Measurements from ENCODE around the gene SEC16A.

SEC16A gene

GRCh38 chr9:136441681-136442245 lies 41.1 kb downstream of the SEC16A start:
- no peak for DNase-seq (ENCODE audit: low read depth in 2 of 2, low spot score in 1 of 2)

- DNase-seq (ENCODE audit: low read depth in 2 of 2, low spot score in 1 of 2), result no peak
These were observed 41.6 kb downstream of the SEC16A start for GRCh38 chr9:136441191-136441680.

GRCh38 chr9:136439481-136440408 lies 43.1 kb downstream of the SEC16A start, which contains the start of gene INPP5E:
Gene INPP5E (minus strand): TSS chr9:136439845. CDS start chr9:136439419, 426 bp downstream.
- peak; percentile 62 to 66 for DNase-seq (ENCODE audit: low read depth in 2 of 2, low spot score in 1 of 2)

GRCh38 chr9:136438548-136439480 lies 44.0 kb downstream of the SEC16A start:
- peak in 1 of 2 donors; percentile 25 for DNase-seq (ENCODE audit: low read depth in 2 of 2, low spot score in 1 of 2)

GRCh38 chr9:136437839-136438547 lies 44.8 kb downstream of the SEC16A start:
- no peak for DNase-seq (ENCODE audit: low read depth in 2 of 2, low spot score in 1 of 2)

- DNase-seq (ENCODE audit: low read depth in 2 of 2, low spot score in 1 of 2), result no peak
These were observed 45.4 kb downstream of the SEC16A start for GRCh38 chr9:136437430-136437829.

- no peak for DNase-seq (ENCODE audit: low read depth in 2 of 2, low spot score in 1 of 2)
These were observed 46.7 kb downstream of the SEC16A start for GRCh38 chr9:136436055-136436634.

- DNase-seq (ENCODE audit: low read depth in 2 of 2, low spot score in 1 of 2), result no peak
These were observed 48.2 kb downstream of the SEC16A start for GRCh38 chr9:136434580-136435169.

- DNase-seq (ENCODE audit: low read depth in 2 of 2, low spot score in 1 of 2), result no peak
These were observed 48.8 kb downstream of the SEC16A start for GRCh38 chr9:136433849-136434579.

GRCh38 chr9:136433043-136433715 lies 49.7 kb downstream of the SEC16A start:
- DNase-seq (ENCODE audit: low read depth in 2 of 2, low spot score in 1 of 2), result no peak

GRCh38 chr9:136432591-136432990 lies 50.2 kb downstream of the SEC16A start:
- no peak for DNase-seq (ENCODE audit: low read depth in 2 of 2, low spot score in 1 of 2)

- DNase-seq (ENCODE audit: low read depth in 2 of 2, low spot score in 1 of 2), result no peak
These were observed 51.0 kb downstream of the SEC16A start for GRCh38 chr9:136431782-136432350.

GRCh38 chr9:136430588-136431234 lies 52.1 kb downstream of the SEC16A start:
- DNase-seq (ENCODE audit: low read depth in 2 of 2, low spot score in 1 of 2), result no peak

- no peak for DNase-seq (ENCODE audit: low read depth in 2 of 2, low spot score in 1 of 2)
These were observed 53.0 kb downstream of the SEC16A start for GRCh38 chr9:136429683-136430491.

GRCh38 chr9:136429075-136429628 lies 53.7 kb downstream of the SEC16A start:
- DNase-seq (ENCODE audit: low read depth in 2 of 2, low spot score in 1 of 2), result no peak

GRCh38 chr9:136426787-136427186 lies 56.1 kb downstream of the SEC16A start:
- DNase-seq (ENCODE audit: low read depth in 2 of 2, low spot score in 1 of 2), result no peak

Measured in stimulated activated CD8-positive, alpha-beta memory T cell treated with anti-CD3 and anti-CD28 coated beads, Interleukin-4, amount 100 ng/mL, for 1 hour (primary cell).